Measurements from ENCODE around the gene AGAP1. TPM values are rescaled to one million over a fixed set of nuclear protein-coding genes. Genes with fewer than 3 reads are reported as not detected.

Gene AGAP1
- total RNA-seq, 1 experiment from 2014 or later = 25.8 TPM

- Histone ChIP-seq H3K56ac (ENCODE audit: insufficient read length, low read depth, low read length) (no peak overlapping the region), H3K4ac (ENCODE audit: low read depth, low read length) (no peak overlapping the region), H2BK12ac (ENCODE audit: insufficient read length, low read depth, low read length) (no peak overlapping the region), H4K8ac (replicated peaks; ENCODE audit: insufficient read length, low read depth, low read length) (no peak overlapping the region), H3K27me3 (ENCODE audit: insufficient read depth, low read length) (no peaks in the 10 kb centered on the region), H3K4me2 (ENCODE audit: insufficient read depth, insufficient read length, low read length) (no peak overlapping the region), H4K91ac (ENCODE audit: insufficient read length, low read depth, low read length) (no peak overlapping the region), H2AK5ac (ENCODE audit: insufficient read length, low read length) (no peak overlapping the region), H4K20me1 (ENCODE audit: control insufficient read depth, insufficient read depth, insufficient read length) (no peaks in the 10 kb centered on the region), H3K23ac (ENCODE audit: insufficient read length, low read depth, low read length) (no peak overlapping the region), H2AFZ (ENCODE audit: low read length) (no peak overlapping the region), H3K9me3 (ENCODE audit: control insufficient read depth, low read depth, low read length) (no peaks in the 10 kb centered on the region), H3K18ac (ENCODE audit: insufficient read length, low read depth, low read length) (no peak overlapping the region), H3K4me1 (ENCODE audit: insufficient read depth, low read length) (no peaks in the 10 kb centered on the region), H3K27ac (ENCODE audit: insufficient read length, low read depth, low read length) (no peak overlapping the region), H4K5ac (ENCODE audit: insufficient read length, low read depth, low read length) (no peak overlapping the region), H3K14ac (ENCODE audit: insufficient read depth, low read length) (no peak overlapping the region), H3K79me1 (ENCODE audit: insufficient read depth, low read depth, low read length, poor library complexity, severe bottlenecking) (no peaks in the 10 kb centered on the region), H2BK20ac (ENCODE audit: low read depth, low read length, poor library complexity, severe bottlenecking) (no peak overlapping the region), H3K9ac (ENCODE audit: extremely low read depth, insufficient read length, low read length) (no peak overlapping the region), H3K23me2 (ENCODE audit: insufficient read length, low read depth, low read length, poor library complexity, severe bottlenecking) (no peaks in the 10 kb centered on the region), H2BK15ac (ENCODE audit: low read depth, low read length) (no peak overlapping the region), H3K79me2 (ENCODE audit: insufficient read depth, low read length) (no peaks in the 10 kb centered on the region), H2BK120ac (ENCODE audit: low read depth, low read length, poor library complexity, severe bottlenecking) (no peak overlapping the region), H2BK5ac (ENCODE audit: insufficient read length, low read length) (no peak overlapping the region), H3T11ph (ENCODE audit: low read length) (no peak overlapping the region)
- Mint-ChIP-seq H3K9me3 (peaks cover 4% of the 10 kb centered on the region in 2 experiments; a peak in 3 of 5 replicates), H3K27ac (no peak overlapping the region; a peak in 1 of 7 replicates), H3K27me3 (ENCODE audit: low read depth) (peaks cover 2% of the 10 kb centered on the region; the same call in 1 of the 2 replicates), H3K4me3 (no peak overlapping the region), H3K4me1 (peaks cover 0 to 14% of the 10 kb centered on the region in 2 experiments; a peak in 2 of 4 replicates), H3K36me3 (ENCODE audit: insufficient read depth in 1 of 3, low read depth in 3 of 3) (peaks cover 0 to 4% (median 0%) of the 10 kb centered on the region in 3 experiments; a peak in 1 of 7 replicates)
- DNase-seq = no peak
- WGBS (ENCODE audit: extremely low coverage, insufficient read length, low lambda C conversion rate) = no CpG with 5 or more reads among the region's 7 CpGs
- no peak for TF ChIP-seq CTCF (conservative IDR thresholded peaks at IDR 0.05)
Measured at GRCh38 chr2:235444101-235444597, 49.7 kb upstream of the AGAP1 start.

Measured in H9 (cell line).